Keratinocyte (primary cell): ENCODE data around the gene PDE11A.

Source experiments
- EZH2 ChIP-seq: IDR thresholded peaks from one replicate; pipeline ENCODE4 v1.6.1; 2012; ENCODE audit warnings: inconsistent platforms, mild to moderate bottlenecking, low read length, moderate library complexity
- TF ChIP-seq, protein P1 (sequence below), 3 experiments: IDR thresholded peaks in 1 of 3; conservative IDR thresholded peaks in 1 of 3; optimal IDR thresholded peaks in 1 of 3; 2 replicates in 2 of 3; 3 replicates in 1 of 3; pipeline versions ENCODE3 to v1.5.1; 2011; ENCODE audit warnings: low read length in 3 of 3, mild to moderate bottlenecking in 3 of 3, moderate library complexity in 2 of 3, control low read depth in 1 of 3, inconsistent platforms in 1 of 3; ENCODE audit not compliant: insufficient read depth in 2 of 3; ENCODE audit errors: extremely low read depth in 1 of 3

DNA sequence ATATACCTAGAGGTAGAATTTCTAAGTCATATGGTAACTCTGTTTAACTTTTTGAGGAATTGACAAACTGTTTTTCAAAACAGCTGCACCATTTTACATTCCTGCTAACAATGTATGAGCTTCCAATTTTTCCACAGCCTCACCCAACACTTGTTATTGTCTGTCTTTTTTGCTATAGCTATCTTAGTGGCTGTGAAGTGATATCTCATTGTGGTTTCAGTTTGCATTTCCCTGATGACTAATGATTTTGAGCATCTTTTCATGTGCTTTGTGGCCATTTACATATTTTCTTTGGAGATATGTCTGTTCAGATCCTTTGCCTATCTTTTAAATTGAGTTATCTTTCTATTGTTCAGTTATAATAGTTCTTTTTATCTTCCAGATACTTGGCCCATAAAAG lies 406.2 kb downstream of the PDE11A start:
- TF ChIP-seq, protein P1, sequence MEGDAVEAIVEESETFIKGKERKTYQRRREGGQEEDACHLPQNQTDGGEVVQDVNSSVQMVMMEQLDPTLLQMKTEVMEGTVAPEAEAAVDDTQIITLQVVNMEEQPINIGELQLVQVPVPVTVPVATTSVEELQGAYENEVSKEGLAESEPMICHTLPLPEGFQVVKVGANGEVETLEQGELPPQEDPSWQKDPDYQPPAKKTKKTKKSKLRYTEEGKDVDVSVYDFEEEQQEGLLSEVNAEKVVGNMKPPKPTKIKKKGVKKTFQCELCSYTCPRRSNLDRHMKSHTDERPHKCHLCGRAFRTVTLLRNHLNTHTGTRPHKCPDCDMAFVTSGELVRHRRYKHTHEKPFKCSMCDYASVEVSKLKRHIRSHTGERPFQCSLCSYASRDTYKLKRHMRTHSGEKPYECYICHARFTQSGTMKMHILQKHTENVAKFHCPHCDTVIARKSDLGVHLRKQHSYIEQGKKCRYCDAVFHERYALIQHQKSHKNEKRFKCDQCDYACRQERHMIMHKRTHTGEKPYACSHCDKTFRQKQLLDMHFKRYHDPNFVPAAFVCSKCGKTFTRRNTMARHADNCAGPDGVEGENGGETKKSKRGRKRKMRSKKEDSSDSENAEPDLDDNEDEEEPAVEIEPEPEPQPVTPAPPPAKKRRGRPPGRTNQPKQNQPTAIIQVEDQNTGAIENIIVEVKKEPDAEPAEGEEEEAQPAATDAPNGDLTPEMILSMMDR (optimal IDR thresholded peaks at IDR 0.05 in 1 of 3, IDR thresholded peaks at IDR 0.05 in 1 of 3, conservative IDR thresholded peaks at IDR 0.05 in 1 of 3; ENCODE audit: extremely low read depth in 1 of 3, insufficient read depth in 2 of 3, low read length in 3 of 3) = no peak
- no peak for TF ChIP-seq EZH2
